Ishikawa (cell line): ENCODE data around the gene EFEMP2.
A peak's percentile ranks its signal among the peaks of the same experiment; 100 is the strongest.

Source experiments
- CEBPB ChIP-seq: IDR thresholded peaks from 2 replicates; pipeline ENCODE4 v1.6.1; 2012
- CREB1 ChIP-seq: IDR thresholded peaks from 2 replicates; pipeline ENCODE4 v1.6.1; 2012; ENCODE audit warnings: low read depth
- EGR1 ChIP-seq: IDR thresholded peaks from 2 replicates; pipeline ENCODE4 v1.6.1; 2012
- EP300 ChIP-seq: IDR thresholded peaks from 2 replicates; pipeline ENCODE4 v1.6.1; 2012; ENCODE audit warnings: borderline replicate concordance
- FOXM1 ChIP-seq: IDR thresholded peaks from 2 replicates; pipeline ENCODE4 v1.6.1; 2012; ENCODE audit warnings: low read depth, borderline replicate concordance
- NFIC ChIP-seq: IDR thresholded peaks from 2 replicates; pipeline ENCODE4 v1.6.1; 2012
- RAD21 ChIP-seq: IDR thresholded peaks from 2 replicates; pipeline ENCODE4 v1.6.1; 2012; ENCODE audit warnings: low read depth
- TAF1 ChIP-seq: IDR thresholded peaks from 2 replicates; pipeline ENCODE4 v1.6.1; 2012; ENCODE audit warnings: low read depth, mild to moderate bottlenecking
- TCF12 ChIP-seq: IDR thresholded peaks from 2 replicates; pipeline ENCODE4 v1.6.1; 2012; ENCODE audit warnings: low read depth
- TEAD4 ChIP-seq: IDR thresholded peaks from 2 replicates; pipeline ENCODE4 v1.6.1; 2012
- YY1 ChIP-seq: IDR thresholded peaks from 2 replicates; pipeline ENCODE4 v1.6.1; 2012; ENCODE audit warnings: low read depth
- ZBTB7A ChIP-seq: IDR thresholded peaks from 2 replicates; pipeline ENCODE4 v1.6.1; 2012; ENCODE audit warnings: low read depth
- TF ChIP-seq, protein P1 (sequence below): IDR thresholded peaks from 2 replicates; pipeline ENCODE4 v1.6.1; 2012
- TF ChIP-seq, protein P2 (sequence below): IDR thresholded peaks from 2 replicates; pipeline ENCODE4 v1.6.1; 2012
- TF ChIP-seq, protein P3 (sequence below): IDR thresholded peaks from 2 replicates; pipeline ENCODE4 v1.6.1; 2012; ENCODE audit warnings: low read depth, mild to moderate bottlenecking

EFEMP2 gene

DNA sequence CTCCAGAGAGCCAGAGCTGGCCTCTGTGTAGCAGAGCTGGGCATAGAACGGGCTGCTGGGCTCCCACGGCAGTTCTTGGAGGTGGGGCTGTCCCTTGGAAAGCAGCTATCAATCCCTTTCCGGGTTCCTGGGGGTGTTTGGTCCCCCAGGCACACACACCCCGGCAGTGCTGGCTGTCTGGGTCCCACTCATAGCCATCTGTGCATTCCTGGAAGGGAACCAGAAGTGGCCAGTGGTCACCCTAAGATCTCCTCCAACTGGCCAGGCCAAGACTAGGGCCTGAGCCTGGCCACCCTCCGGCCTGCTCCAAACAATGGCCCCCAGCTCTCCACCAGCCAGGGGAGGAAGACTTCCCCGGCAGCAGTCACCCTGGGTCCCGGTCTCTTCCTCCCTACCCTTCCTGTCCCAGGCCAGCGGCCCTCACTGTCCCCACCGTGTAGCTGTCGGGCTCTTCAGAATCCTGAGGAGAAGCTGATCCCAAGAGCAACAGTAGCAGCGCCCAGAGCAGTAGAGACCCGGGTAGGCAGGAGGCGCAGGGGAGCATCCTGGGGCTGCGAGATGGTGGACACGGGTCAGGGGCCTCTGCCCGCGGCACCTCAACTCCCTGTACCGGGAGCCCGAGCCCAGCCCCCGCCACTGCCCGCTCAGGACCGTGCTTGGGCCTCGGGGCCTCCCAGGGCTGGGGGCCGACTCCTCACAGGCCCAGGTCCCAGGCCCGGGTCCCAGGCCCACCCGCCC, 620 bp downstream of the EFEMP2 start:
- TF ChIP-seq, protein P1, sequence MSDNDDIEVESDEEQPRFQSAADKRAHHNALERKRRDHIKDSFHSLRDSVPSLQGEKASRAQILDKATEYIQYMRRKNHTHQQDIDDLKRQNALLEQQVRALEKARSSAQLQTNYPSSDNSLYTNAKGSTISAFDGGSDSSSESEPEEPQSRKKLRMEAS: no peak
- TF ChIP-seq TCF12: no peak
- TF ChIP-seq FOXM1: no peak
- no peak for TF ChIP-seq YY1
- TF ChIP-seq ZBTB7A: peak; percentile 18; the same call in 1 of the 2 replicates
- no peak for TF ChIP-seq EGR1
- no peak for TF ChIP-seq TEAD4
- TF ChIP-seq RAD21: no peak

DNA sequence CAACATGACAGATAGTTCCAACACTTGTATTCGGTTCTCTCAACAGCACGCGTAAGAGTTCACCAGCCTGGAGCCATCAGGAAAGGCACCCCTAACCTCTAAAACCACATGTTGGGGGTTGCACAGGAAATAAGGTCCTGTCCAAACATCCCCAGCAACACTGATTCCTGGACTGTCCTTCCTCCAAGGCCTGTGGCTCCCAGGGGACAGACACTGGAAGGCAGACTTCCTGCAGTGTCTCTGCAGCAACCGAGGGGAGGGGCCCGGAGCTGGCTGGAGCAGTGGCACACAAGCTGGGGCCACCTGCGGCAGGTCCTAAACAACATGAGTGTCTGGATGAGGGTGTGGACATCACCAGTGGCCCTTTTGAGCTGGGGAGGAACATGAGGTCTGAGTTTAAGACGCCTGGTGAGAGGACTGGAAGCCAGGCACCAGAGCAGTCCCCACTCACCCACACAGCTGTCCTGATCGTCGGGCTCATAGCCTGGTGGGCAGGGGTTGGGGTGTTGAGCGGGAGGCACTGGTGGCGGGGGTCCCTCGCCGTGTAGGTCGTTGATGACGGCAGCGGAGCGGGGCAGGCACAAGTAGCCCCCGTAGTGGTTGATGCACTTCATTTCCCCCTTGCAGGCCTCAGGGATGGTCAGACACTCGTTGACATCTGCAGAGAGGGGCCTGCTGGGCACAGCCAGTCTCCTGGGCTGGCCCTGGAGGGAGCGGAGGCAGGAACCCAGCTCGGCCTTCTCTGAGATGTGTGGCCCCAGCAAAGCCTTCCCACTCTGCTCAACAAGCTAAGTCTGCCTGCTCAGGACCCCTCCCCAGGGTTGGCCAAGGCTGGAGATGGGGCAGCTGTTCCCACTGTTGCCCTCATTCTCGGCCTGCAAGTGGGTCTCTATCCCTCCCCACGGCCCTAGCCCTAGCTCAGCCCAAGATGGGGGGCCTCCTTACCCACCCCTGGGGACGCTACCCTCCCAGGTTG, 1.6 kb downstream of the EFEMP2 start:
- TF ChIP-seq EP300 (no peak), TCF12 (no peak), RAD21 (no peak), ZBTB7A (no peak), EGR1 (no peak), CREB1 (no peak), YY1 (no peak), TAF1 (no peak), NFIC (no peak), FOXM1 (no peak), CEBPB (no peak), TEAD4 (no peak)
- TF ChIP-seq, protein P2, sequence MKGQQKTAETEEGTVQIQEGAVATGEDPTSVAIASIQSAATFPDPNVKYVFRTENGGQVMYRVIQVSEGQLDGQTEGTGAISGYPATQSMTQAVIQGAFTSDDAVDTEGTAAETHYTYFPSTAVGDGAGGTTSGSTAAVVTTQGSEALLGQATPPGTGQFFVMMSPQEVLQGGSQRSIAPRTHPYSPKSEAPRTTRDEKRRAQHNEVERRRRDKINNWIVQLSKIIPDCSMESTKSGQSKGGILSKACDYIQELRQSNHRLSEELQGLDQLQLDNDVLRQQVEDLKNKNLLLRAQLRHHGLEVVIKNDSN: no peak
- TF ChIP-seq, protein P1: no peak
- TF ChIP-seq, protein P3, sequence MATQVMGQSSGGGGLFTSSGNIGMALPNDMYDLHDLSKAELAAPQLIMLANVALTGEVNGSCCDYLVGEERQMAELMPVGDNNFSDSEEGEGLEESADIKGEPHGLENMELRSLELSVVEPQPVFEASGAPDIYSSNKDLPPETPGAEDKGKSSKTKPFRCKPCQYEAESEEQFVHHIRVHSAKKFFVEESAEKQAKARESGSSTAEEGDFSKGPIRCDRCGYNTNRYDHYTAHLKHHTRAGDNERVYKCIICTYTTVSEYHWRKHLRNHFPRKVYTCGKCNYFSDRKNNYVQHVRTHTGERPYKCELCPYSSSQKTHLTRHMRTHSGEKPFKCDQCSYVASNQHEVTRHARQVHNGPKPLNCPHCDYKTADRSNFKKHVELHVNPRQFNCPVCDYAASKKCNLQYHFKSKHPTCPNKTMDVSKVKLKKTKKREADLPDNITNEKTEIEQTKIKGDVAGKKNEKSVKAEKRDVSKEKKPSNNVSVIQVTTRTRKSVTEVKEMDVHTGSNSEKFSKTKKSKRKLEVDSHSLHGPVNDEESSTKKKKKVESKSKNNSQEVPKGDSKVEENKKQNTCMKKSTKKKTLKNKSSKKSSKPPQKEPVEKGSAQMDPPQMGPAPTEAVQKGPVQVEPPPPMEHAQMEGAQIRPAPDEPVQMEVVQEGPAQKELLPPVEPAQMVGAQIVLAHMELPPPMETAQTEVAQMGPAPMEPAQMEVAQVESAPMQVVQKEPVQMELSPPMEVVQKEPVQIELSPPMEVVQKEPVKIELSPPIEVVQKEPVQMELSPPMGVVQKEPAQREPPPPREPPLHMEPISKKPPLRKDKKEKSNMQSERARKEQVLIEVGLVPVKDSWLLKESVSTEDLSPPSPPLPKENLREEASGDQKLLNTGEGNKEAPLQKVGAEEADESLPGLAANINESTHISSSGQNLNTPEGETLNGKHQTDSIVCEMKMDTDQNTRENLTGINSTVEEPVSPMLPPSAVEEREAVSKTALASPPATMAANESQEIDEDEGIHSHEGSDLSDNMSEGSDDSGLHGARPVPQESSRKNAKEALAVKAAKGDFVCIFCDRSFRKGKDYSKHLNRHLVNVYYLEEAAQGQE: no peak

DNA sequence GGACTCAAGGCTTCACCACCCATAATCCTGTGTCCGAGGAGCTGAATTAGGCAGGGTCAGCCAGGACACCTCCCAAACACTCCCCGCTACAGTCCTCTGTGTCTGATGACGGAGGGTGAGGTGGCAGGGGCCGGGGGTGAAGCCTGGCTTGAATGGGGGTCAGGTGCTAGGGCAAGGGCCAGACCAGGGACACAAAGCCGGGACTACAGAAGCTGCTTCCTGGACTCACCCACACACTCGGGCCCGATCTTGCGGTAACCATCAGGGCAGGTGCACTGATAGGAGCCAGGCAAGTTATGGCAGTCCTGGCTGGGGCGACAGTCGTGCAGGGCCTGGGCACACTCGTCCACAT, 2.3 kb downstream of the EFEMP2 start:
- TF ChIP-seq ZBTB7A: no peak

DNA sequence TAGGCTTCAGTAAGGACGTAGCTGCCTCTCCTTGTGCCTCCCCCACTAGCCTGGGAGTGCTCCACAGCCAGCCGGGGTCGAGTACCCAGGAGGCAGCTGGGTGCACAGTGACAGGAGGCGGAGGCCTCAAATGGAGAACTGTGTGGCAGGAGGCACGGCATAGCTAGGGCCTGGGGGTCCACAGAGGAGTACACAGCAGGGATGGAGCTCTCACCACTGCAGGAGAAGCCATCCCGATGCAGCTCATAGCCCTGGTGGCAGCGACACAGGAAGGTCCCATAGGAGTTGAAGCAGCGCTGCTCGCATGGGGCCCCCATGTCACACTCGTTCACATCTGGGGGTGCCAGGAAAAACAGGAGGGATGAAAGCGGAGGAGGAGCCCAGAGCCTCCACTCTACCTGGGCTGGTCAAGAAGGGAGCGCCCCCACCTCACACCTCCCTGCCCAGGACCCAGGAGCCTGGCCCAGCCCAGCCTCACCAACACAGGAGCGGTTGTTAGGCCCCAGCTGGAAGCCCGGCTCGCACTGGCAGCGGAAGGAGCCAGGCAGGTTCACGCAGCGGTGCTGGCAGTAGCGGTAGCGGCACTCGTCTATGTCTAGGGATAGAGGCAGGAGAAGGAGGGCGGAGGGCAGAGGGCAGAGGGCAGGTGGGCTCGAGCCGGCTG, 2.8 kb downstream of the EFEMP2 start:
- TF ChIP-seq, protein P1: no peak

DNA sequence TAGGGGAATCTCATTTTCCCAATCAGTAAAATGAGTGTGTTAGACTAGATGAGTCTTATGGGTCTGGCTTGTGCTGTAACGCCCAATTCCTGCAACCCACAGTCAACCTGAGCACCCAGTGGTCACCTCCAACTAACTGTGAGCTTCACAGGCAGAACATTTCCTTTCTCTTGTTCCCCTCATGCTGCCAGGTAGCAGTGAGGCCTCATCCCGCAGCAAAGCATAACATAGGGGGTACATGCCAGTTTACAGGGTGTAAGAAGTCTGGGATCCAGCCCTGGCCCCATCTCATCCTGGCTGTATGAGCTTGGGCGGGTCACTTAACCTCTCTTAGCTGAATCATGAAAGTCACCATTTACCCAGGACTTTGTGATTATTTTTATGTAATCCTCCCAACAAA, 3.7 kb downstream of the EFEMP2 start:
- TF ChIP-seq CREB1 (no peak), TEAD4 (no peak), TCF12 (no peak), TAF1 (no peak), ZBTB7A (no peak), NFIC (no peak), EGR1 (no peak), YY1 (no peak), CEBPB (no peak), EP300 (no peak), RAD21 (no peak), FOXM1 (no peak)
- TF ChIP-seq, protein P3: no peak
- TF ChIP-seq, protein P2: no peak
- TF ChIP-seq, protein P1: no peak
